GM12878 (cell line): Measurements from ENCODE around the gene OTUD5. TPM values are rescaled to one million over a fixed set of nuclear protein-coding genes. Genes with fewer than 3 reads are reported as not detected.

Experiments
- BMI1 ChIP-seq: fragments of 450-650 bp; IDR thresholded peaks from 2 replicates; pipeline ENCODE4 v1.6.1; 2016; ENCODE audit warnings: mild to moderate bottlenecking, moderate library complexity, borderline replicate concordance
- KDM1A ChIP-seq: fragments of 200-600 bp; sonication (generic); IDR thresholded peaks from 2 replicates; pipeline ENCODE4 v1.6.1; 2016; ENCODE audit warnings: borderline replicate concordance
- MEF2B ChIP-seq: fragments of 450-650 bp; IDR thresholded peaks from 2 replicates; pipeline ENCODE4 v1.6.1; 2018; ENCODE audit warnings: mild to moderate bottlenecking, moderate library complexity; ENCODE audit not compliant: partially characterized antibody, poor library complexity, severe bottlenecking
- MYB ChIP-seq: fragments of 150-350 bp; IDR thresholded peaks from 2 replicates; pipeline ENCODE4 v1.6.1; 2014; ENCODE audit warnings: mild to moderate bottlenecking, low read depth, low read length, borderline replicate concordance
- MYC ChIP-seq: IDR thresholded peaks from 2 replicates; pipeline ENCODE4 v1.6.1; 2011; ENCODE audit warnings: mild to moderate bottlenecking, low read length, moderate library complexity, inconsistent platforms; ENCODE audit not compliant: insufficient read depth, insufficient replicate concordance, insufficient read length, severe bottlenecking
- RAD21 ChIP-seq: IDR thresholded peaks from 2 replicates; pipeline ENCODE4 v1.6.1; 2011; ENCODE audit warnings: mild to moderate bottlenecking, low read depth, low read length, moderate library complexity; ENCODE audit not compliant: insufficient read depth
- ZBED1 ChIP-seq: IDR thresholded peaks from 2 replicates; pipeline ENCODE4 v1.6.1; 2016; ENCODE audit warnings: borderline replicate concordance
- ZNF24 ChIP-seq: fragments of 450-650 bp; IDR thresholded peaks from 2 replicates; pipeline ENCODE4 v1.6.1; 2017; ENCODE audit warnings: antibody characterized with exemption, mild to moderate bottlenecking
- ZNF622 ChIP-seq: fragments of 450-650 bp; IDR thresholded peaks from 2 replicates; pipeline ENCODE4 v1.6.1; 2017; ENCODE audit warnings: mild to moderate bottlenecking, inconsistent platforms
- polyA plus RNA-seq, 11 experiments: library from polyadenylated mRNA; depleted of rRNA in 4 of 11; unstranded in 6 of 11; stranded (reverse) in 5 of 11; fragments of >200 nt; fragmentation: Nextera tagmentation in 4 of 11; fragmentation: Illumina TruSeq in 1 of 11; extraction: Ambion mirVana in 4 of 11; extraction: Trizol in 1 of 11; gene quantifications; 1 replicate in 1 of 11; 2 replicates in 10 of 11; pipeline versions ENCODE4 v1.2.1 to v1.2.3, GENCODE V29; 2011 to 2016; ENCODE audit warnings: inconsistent platforms in 2 of 11, missing spikeins in 2 of 11, low read depth in 1 of 11
- total RNA-seq, 4 experiments: library from RNA; depleted of rRNA in 3 of 4; stranded (reverse); fragments of >200 nt in 3 of 4; fragmentation: Illumina TruSeq in 1 of 4; extraction: Trizol in 1 of 4; gene quantifications; 2 replicates each; pipeline versions ENCODE4 v1.2.1 to v1.2.3, GENCODE V29; 2013 to 2021
- TF ChIP-seq, protein P1 (sequence below): fragments of 450-650 bp; IDR thresholded peaks from 2 replicates; pipeline ENCODE4 v1.6.1; 2018; ENCODE audit warnings: mild to moderate bottlenecking, low read depth, moderate library complexity; ENCODE audit not compliant: partially characterized antibody
- TF ChIP-seq, protein P2 (sequence below): fragments of 450-650 bp; formaldehyde crosslinking; IDR thresholded peaks from 2 replicates; pipeline ENCODE4 v1.4.0; 2022; ENCODE audit warnings: mild to moderate bottlenecking, moderate library complexity
- TF ChIP-seq, protein P3 (sequence below): IDR thresholded peaks from 2 replicates; pipeline ENCODE4 v1.6.1; 2012; ENCODE audit warnings: improper control_type of control experiment, low read depth, low read length; ENCODE audit not compliant: insufficient replicate concordance
- TF ChIP-seq, protein P4 (sequence below): IDR thresholded peaks from 2 replicates; pipeline ENCODE4 v1.6.1; 2012; ENCODE audit warnings: mild to moderate bottlenecking, low read depth, low read length

Gene OTUD5
- total and polyA plus RNA-seq, 10 of the 15 experiments (the other 5 are each of a cell fraction or from before 2014, with no cell fraction given) = 2.0 to 50.3 (median 22.7) TPM

DNA sequence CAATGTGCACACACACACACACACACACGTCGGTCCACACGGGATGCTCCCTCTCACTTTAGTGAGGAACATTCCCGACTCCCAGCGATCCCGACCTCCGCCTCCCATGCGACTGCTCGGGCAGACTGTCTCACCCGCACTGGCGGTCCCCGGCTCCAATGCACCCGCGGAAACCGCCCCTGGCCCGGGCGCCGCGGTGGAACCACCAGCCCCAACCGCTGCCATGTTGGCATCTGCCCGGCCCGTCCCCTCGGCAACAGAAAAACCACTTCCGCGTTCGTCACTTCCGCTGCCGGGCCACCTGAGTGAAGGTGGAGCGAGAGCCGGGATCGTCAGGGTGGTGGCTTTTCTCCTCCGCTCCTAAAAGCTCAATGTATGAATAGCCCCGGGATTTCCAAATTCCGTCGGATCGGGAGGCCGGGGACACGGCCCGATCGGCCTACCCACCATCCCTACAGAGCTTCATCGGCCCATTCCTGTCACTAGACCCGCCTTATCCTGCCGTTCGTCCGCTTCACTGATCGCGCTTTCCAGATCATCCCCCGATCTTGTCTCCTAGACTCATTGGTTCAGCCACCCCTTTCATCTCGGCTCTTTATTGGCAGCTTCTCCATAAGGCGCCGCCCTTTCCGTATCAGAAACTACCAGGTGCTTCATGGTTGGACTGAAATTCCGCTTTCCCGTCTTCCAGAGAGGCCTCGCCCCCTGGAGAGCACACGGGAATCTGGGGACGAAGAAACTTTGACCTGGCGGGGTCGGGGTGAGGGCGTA lies 45.8 kb downstream of the OTUD5 start, which contains the start of gene SLC35A2 (continued):
- TF ChIP-seq ZNF24 = no peak
- peak; percentile 85 for TF ChIP-seq BMI1
- TF ChIP-seq, protein P1, sequence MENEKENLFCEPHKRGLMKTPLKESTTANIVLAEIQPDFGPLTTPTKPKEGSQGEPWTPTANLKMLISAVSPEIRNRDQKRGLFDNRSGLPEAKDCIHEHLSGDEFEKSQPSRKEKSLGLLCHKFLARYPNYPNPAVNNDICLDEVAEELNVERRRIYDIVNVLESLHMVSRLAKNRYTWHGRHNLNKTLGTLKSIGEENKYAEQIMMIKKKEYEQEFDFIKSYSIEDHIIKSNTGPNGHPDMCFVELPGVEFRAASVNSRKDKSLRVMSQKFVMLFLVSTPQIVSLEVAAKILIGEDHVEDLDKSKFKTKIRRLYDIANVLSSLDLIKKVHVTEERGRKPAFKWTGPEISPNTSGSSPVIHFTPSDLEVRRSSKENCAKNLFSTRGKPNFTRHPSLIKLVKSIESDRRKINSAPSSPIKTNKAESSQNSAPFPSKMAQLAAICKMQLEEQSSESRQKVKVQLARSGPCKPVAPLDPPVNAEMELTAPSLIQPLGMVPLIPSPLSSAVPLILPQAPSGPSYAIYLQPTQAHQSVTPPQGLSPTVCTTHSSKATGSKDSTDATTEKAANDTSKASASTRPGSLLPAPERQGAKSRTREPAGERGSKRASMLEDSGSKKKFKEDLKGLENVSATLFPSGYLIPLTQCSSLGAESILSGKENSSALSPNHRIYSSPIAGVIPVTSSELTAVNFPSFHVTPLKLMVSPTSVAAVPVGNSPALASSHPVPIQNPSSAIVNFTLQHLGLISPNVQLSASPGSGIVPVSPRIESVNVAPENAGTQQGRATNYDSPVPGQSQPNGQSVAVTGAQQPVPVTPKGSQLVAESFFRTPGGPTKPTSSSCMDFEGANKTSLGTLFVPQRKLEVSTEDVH = peak; percentile 16
- TF ChIP-seq, protein P2, sequence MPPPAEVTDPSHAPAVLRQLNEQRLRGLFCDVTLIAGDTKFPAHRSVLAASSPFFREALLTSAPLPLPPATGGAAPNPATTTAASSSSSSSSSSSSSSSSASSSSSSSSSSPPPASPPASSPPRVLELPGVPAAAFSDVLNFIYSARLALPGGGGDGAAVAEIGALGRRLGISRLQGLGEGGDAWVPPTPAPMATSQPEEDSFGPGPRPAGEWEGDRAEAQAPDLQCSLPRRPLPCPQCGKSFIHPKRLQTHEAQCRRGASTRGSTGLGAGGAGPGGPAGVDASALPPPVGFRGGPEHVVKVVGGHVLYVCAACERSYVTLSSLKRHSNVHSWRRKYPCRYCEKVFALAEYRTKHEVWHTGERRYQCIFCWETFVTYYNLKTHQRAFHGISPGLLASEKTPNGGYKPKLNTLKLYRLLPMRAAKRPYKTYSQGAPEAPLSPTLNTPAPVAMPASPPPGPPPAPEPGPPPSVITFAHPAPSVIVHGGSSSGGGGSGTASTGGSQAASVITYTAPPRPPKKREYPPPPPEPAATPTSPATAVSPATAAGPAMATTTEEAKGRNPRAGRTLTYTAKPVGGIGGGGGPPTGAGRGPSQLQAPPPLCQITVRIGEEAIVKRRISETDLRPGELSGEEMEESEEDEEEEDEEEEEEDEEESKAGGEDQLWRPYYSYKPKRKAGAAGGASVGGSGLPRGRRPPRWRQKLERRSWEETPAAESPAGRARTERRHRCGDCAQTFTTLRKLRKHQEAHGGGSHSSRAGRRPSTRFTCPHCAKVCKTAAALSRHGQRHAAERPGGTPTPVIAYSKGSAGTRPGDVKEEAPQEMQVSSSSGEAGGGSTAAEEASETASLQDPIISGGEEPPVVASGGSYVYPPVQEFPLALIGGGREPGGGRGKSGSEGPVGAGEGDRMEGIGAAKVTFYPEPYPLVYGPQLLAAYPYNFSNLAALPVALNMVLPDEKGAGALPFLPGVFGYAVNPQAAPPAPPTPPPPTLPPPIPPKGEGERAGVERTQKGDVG (CRISPR knock-in tag) = no peak
- no peak for TF ChIP-seq KDM1A
- TF ChIP-seq ZBED1 = peak; percentile 13; the same call in 1 of the 2 replicates
- TF ChIP-seq, protein P3, sequence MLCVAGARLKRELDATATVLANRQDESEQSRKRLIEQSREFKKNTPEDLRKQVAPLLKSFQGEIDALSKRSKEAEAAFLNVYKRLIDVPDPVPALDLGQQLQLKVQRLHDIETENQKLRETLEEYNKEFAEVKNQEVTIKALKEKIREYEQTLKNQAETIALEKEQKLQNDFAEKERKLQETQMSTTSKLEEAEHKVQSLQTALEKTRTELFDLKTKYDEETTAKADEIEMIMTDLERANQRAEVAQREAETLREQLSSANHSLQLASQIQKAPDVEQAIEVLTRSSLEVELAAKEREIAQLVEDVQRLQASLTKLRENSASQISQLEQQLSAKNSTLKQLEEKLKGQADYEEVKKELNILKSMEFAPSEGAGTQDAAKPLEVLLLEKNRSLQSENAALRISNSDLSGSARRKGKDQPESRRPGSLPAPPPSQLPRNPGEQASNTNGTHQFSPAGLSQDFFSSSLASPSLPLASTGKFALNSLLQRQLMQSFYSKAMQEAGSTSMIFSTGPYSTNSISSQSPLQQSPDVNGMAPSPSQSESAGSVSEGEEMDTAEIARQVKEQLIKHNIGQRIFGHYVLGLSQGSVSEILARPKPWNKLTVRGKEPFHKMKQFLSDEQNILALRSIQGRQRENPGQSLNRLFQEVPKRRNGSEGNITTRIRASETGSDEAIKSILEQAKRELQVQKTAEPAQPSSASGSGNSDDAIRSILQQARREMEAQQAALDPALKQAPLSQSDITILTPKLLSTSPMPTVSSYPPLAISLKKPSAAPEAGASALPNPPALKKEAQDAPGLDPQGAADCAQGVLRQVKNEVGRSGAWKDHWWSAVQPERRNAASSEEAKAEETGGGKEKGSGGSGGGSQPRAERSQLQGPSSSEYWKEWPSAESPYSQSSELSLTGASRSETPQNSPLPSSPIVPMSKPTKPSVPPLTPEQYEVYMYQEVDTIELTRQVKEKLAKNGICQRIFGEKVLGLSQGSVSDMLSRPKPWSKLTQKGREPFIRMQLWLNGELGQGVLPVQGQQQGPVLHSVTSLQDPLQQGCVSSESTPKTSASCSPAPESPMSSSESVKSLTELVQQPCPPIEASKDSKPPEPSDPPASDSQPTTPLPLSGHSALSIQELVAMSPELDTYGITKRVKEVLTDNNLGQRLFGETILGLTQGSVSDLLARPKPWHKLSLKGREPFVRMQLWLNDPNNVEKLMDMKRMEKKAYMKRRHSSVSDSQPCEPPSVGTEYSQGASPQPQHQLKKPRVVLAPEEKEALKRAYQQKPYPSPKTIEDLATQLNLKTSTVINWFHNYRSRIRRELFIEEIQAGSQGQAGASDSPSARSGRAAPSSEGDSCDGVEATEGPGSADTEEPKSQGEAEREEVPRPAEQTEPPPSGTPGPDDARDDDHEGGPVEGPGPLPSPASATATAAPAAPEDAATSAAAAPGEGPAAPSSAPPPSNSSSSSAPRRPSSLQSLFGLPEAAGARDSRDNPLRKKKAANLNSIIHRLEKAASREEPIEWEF = no peak
- no peak for TF ChIP-seq MEF2B
- TF ChIP-seq, protein P4, sequence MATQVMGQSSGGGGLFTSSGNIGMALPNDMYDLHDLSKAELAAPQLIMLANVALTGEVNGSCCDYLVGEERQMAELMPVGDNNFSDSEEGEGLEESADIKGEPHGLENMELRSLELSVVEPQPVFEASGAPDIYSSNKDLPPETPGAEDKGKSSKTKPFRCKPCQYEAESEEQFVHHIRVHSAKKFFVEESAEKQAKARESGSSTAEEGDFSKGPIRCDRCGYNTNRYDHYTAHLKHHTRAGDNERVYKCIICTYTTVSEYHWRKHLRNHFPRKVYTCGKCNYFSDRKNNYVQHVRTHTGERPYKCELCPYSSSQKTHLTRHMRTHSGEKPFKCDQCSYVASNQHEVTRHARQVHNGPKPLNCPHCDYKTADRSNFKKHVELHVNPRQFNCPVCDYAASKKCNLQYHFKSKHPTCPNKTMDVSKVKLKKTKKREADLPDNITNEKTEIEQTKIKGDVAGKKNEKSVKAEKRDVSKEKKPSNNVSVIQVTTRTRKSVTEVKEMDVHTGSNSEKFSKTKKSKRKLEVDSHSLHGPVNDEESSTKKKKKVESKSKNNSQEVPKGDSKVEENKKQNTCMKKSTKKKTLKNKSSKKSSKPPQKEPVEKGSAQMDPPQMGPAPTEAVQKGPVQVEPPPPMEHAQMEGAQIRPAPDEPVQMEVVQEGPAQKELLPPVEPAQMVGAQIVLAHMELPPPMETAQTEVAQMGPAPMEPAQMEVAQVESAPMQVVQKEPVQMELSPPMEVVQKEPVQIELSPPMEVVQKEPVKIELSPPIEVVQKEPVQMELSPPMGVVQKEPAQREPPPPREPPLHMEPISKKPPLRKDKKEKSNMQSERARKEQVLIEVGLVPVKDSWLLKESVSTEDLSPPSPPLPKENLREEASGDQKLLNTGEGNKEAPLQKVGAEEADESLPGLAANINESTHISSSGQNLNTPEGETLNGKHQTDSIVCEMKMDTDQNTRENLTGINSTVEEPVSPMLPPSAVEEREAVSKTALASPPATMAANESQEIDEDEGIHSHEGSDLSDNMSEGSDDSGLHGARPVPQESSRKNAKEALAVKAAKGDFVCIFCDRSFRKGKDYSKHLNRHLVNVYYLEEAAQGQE = no peak
- TF ChIP-seq MYC = no peak
- TF ChIP-seq RAD21 = no peak
- TF ChIP-seq MYB = no peak
- TF ChIP-seq ZNF622 = no peak
